B cell (primary cell): ENCODE data around the gene SDK1.

Source experiments
- CTCF ChIP-seq: fragments of 200-600 bp; IDR thresholded peaks from one replicate; pipeline ENCODE4 v1.8.0; 2022; ENCODE audit warnings: antibody characterized with exemption, mild to moderate bottlenecking
- EZH2 ChIP-seq: IDR thresholded peaks from 2 replicates; pipeline ENCODE4 v1.6.1; 2012; ENCODE audit warnings: borderline replicate concordance, low read depth, mild to moderate bottlenecking, moderate library complexity, low read length; ENCODE audit not compliant: insufficient read depth, poor library complexity, severe bottlenecking

DNA sequence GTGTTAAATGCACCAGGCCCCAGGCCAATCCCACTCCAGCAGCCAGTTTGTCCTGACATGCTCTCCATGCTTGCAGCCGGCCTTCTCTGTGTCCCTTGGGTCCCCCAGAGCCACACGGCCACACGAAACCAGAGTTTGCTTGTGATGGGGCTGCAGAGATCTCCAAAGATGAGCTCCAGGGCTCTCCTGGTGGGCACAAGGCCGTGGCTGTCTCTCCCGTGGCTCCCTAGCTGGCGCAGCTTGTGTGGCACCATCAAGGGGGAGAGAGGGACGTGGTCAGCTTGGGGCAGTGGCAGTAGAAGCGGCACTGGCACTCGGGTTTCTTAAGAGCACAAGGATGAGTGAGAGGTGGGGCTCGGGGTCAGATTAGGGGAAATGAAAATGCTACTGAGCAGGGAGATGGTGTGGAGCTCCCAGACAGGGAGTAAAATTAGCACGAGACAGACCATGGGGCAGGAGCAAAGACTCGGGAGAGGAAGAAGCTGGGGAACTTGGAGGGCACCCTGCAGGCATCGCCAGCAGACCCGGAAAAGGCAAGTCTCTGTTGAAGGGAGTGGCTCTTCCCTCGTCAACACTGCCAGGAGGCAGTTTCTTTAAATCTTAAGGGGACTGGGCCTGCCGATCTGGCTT lies 808.5 kb downstream of the SDK1 start:
- no peak for TF ChIP-seq CTCF
- TF ChIP-seq EZH2 = no peak
